GM23248 (cell line): ENCODE results near the gene LIPG. TPM values are rescaled to one million over a fixed set of nuclear protein-coding genes. Genes with fewer than 3 reads are reported as not detected.

ENCODE experiments used
- DNase-seq: peaks from one replicate; pipeline ENCODE4 v3.0.0-alpha.2; 2015
- H2AFZ ChIP-seq: fragments of 200-600 bp; sonication (generic); 2 replicates; pipeline ENCODE4 v1.6.1; 2016; ENCODE audit warnings: antibody characterized with exemption
- H3F3A ChIP-seq: fragments of 200-600 bp; sonication (generic); 2 replicates; pipeline ENCODE4 v1.6.1; 2016; ENCODE audit warnings: mild to moderate bottlenecking, antibody characterized with exemption, mixed run types; ENCODE audit not compliant: insufficient read depth
- H3K27ac ChIP-seq: fragments of 200-600 bp; sonication (generic); 2 replicates; pipeline ENCODE4 v1.5.1; 2016; ENCODE audit warnings: mild to moderate bottlenecking
- H3K27me3 ChIP-seq: fragments of 200-600 bp; sonication (generic); replicated peaks from 2 replicates; pipeline ENCODE4 v1.6.1; 2016; ENCODE audit warnings: mild to moderate bottlenecking; ENCODE audit not compliant: insufficient read depth
- H3K36me3 ChIP-seq: fragments of 200-600 bp; sonication (generic); 2 replicates; pipeline ENCODE4 v1.6.1; 2016; ENCODE audit warnings: low read depth, mild to moderate bottlenecking
- H3K4me1 ChIP-seq: fragments of 200-600 bp; sonication (generic); 2 replicates; pipeline ENCODE4 v1.6.1; 2016; ENCODE audit warnings: mild to moderate bottlenecking; ENCODE audit not compliant: insufficient read depth
- H3K4me2 ChIP-seq: fragments of 200-600 bp; sonication (generic); one replicate; pipeline ENCODE4 v1.6.1; 2016; ENCODE audit warnings: mild to moderate bottlenecking; ENCODE audit not compliant: unreplicated experiment
- H3K4me3 ChIP-seq: fragments of 200-600 bp; sonication (generic); 2 replicates; pipeline ENCODE4 v1.5.1; 2016; ENCODE audit warnings: mild to moderate bottlenecking
- H3K79me2 ChIP-seq: fragments of 200-600 bp; sonication (generic); 2 replicates; pipeline ENCODE4 v1.6.1; 2016; ENCODE audit warnings: mild to moderate bottlenecking; ENCODE audit not compliant: insufficient read depth
- H3K9ac ChIP-seq: fragments of 200-600 bp; sonication (generic); 2 replicates; pipeline ENCODE4 v1.6.1; 2016; ENCODE audit warnings: mild to moderate bottlenecking
- H3K9me2 ChIP-seq: fragments of 200-600 bp; sonication (generic); 2 replicates; pipeline ENCODE4 v1.6.1; 2016; ENCODE audit warnings: mixed run types, mild to moderate bottlenecking, moderate library complexity; ENCODE audit not compliant: insufficient read depth
- H3K9me3 ChIP-seq: fragments of 200-600 bp; sonication (generic); one replicate; pipeline ENCODE4 v1.6.1; 2017; ENCODE audit warnings: low read depth
- H4K20me1 ChIP-seq: fragments of 200-600 bp; sonication (generic); 2 replicates; pipeline ENCODE4 v1.6.0; 2016; ENCODE audit not compliant: insufficient read depth
- EZH2 ChIP-seq: fragments of 200-600 bp; sonication (generic); IDR thresholded peaks from 2 replicates; pipeline ENCODE4 v1.6.1; 2018; ENCODE audit warnings: antibody characterized with exemption, mild to moderate bottlenecking; ENCODE audit not compliant: insufficient read depth, poor library complexity, severe bottlenecking
- EZH2phosphoT487 ChIP-seq: fragments of 200-600 bp; sonication (generic); IDR thresholded peaks from 2 replicates; pipeline ENCODE4 v1.6.1; 2018; ENCODE audit warnings: antibody characterized with exemption, moderate library complexity, mild to moderate bottlenecking, low read depth; ENCODE audit not compliant: insufficient read depth
- WGBS, 2 experiments: methylation state at CpG; one replicate each; pipeline ENCODE4 v1.1.6; 2015 to 2017; ENCODE audit warnings: low lambda C conversion rate in 2 of 2, low coverage in 1 of 2; ENCODE audit errors: missing lambda C conversion rate in 2 of 2; 5-methylcytosine and 5-hydroxymethylcytosine counted together
- in situ Hi-C: fragments of 300-500 bp; cut with MboI; formaldehyde crosslinking; loops from 2 replicates; pipeline ENCODE4 v1.15.0; 2020
- polyA plus RNA-seq: library from polyadenylated mRNA; unstranded; fragments of >200 nt; fragmentation: Nextera tagmentation; extraction: Ambion mirVana; gene quantifications from 2 replicates; pipeline ENCODE4 v1.2.1, GENCODE V29; 2016
- total RNA-seq: library from RNA; depleted of rRNA; stranded (reverse); fragments of >200 nt; shearing (Covaris generic); gene quantifications from 2 replicates; pipeline ENCODE4 v1.2.3, GENCODE V29; 2014

LIPG gene
- total and polyA plus RNA-seq, 2 experiments from 2014 or later, result 0.38 to 0.43 TPM

- Histone ChIP-seq H3K4me1 (peaks cover 2% of the 10 kb centered on the region; the same call in 1 of the 2 replicates), H3F3A (no peaks in the 10 kb centered on the region), H3K9me3 (no peaks in the 10 kb centered on the region), H3K4me2 (no peak overlapping the region), H2AFZ (no peak overlapping the region), H3K4me3 (no peak overlapping the region), H3K27ac (no peak overlapping the region), H3K36me3 (no peaks in the 10 kb centered on the region), H3K9me2 (no peaks in the 10 kb centered on the region), H3K9ac (no peak overlapping the region), H3K79me2 (no peaks in the 10 kb centered on the region), H3K27me3 (no peaks in the 10 kb centered on the region), H4K20me1 (no peaks in the 10 kb centered on the region)
- no peak for DNase-seq
- WGBS, 2 experiments, result 92 to 93% methylated on average over 2 of the region's 2 CpGs
- in situ Hi-C loops, result no loop called here
- TF ChIP-seq EZH2phosphoT487 (no peak), EZH2 (no peak)
Observed at GRCh38 chr18:49525981-49526380, 35.9 kb upstream of the LIPG start.

- Histone ChIP-seq H3K36me3 (no peaks in the 10 kb centered on the region), H3K4me1 (no peaks in the 10 kb centered on the region), H3K4me2 (no peak overlapping the region), H3K27me3 (no peaks in the 10 kb centered on the region), H3K9me2 (no peaks in the 10 kb centered on the region), H3K9me3 (no peaks in the 10 kb centered on the region), H3F3A (no peaks in the 10 kb centered on the region), H3K4me3 (no peak overlapping the region), H4K20me1 (no peaks in the 10 kb centered on the region), H3K79me2 (no peaks in the 10 kb centered on the region), H2AFZ (no peak overlapping the region), H3K27ac (no peak overlapping the region), H3K9ac (no peak overlapping the region)
- in situ Hi-C loops, result no loop called here
- TF ChIP-seq EZH2, result no peak
- DNase-seq, result no peak
- WGBS, 2 experiments, result 41 to 43% methylated on average over 8 of the region's 8 CpGs
Observed at GRCh38 chr18:49527631-49528327, 34.1 kb upstream of the LIPG start.

GRCh38 chr18:49529596-49529995, 32.3 kb upstream of the LIPG start:
- H4K20me1 ChIP-seq, result no peaks in the 10 kb centered on the region
- TF ChIP-seq EZH2phosphoT487 (no peak), EZH2 (no peak)
- WGBS, 2 experiments, result 28 to 33% methylated on average over 3 of the region's 3 CpGs
- H3K9ac ChIP-seq, result no peak overlapping the region
- no peak for DNase-seq
- H3K4me3 ChIP-seq, result no peak overlapping the region
- no peaks in the 10 kb centered on the region for H3K27me3 ChIP-seq
- H3K79me2 ChIP-seq, result no peaks in the 10 kb centered on the region
- H3K9me2 ChIP-seq, result no peaks in the 10 kb centered on the region
- no peaks in the 10 kb centered on the region for H3K36me3 ChIP-seq
- no peak overlapping the region for H3K27ac ChIP-seq
- no peak overlapping the region for H2AFZ ChIP-seq
- H3K9me3 ChIP-seq, result no peaks in the 10 kb centered on the region
- H3F3A ChIP-seq, result no peaks in the 10 kb centered on the region
- no peak overlapping the region for H3K4me2 ChIP-seq
- in situ Hi-C loops, result no loop called here
- no peaks in the 10 kb centered on the region for H3K4me1 ChIP-seq

- Histone ChIP-seq H3K9me2 (no peaks in the 10 kb centered on the region), H3K4me2 (no peak overlapping the region), H3K36me3 (no peaks in the 10 kb centered on the region), H3K4me1 (no peaks in the 10 kb centered on the region), H3K9me3 (no peaks in the 10 kb centered on the region), H3K9ac (no peak overlapping the region), H2AFZ (no peak overlapping the region), H3K27me3 (no peaks in the 10 kb centered on the region), H4K20me1 (no peaks in the 10 kb centered on the region), H3K4me3 (no peak overlapping the region), H3K79me2 (no peaks in the 10 kb centered on the region), H3F3A (no peaks in the 10 kb centered on the region), H3K27ac (no peak overlapping the region)
- TF ChIP-seq EZH2, result no peak
- TF ChIP-seq EZH2phosphoT487, result no peak
- in situ Hi-C loops, result no loop called here
- DNase-seq, result no peak
- WGBS, 2 experiments, result 77 to 81% methylated on average over 10 of the region's 10 CpGs
Observed at GRCh38 chr18:49531678-49532153, 30.1 kb upstream of the LIPG start.
